ENCODE results near the gene MIEN1.

The MIEN1 gene

GRCh38 chr17:39722104-39722503 is 8.2 kb downstream of the MIEN1 start:
- DNase-seq (ENCODE audit: low read depth): no peak
- no peak for TF ChIP-seq CTCF (conservative IDR thresholded peaks at IDR 0.05; ENCODE audit: control insufficient read depth, insufficient read depth, low read depth, low read length)
- no peak overlapping the region for H3K4me3 ChIP-seq (ENCODE audit: control insufficient read depth, low read depth, low read length)

- no peak for DNase-seq (ENCODE audit: low read depth)
- no peak for TF ChIP-seq CTCF (conservative IDR thresholded peaks at IDR 0.05; ENCODE audit: control insufficient read depth, insufficient read depth, low read depth, low read length)
- H3K4me3 ChIP-seq (ENCODE audit: control insufficient read depth, low read depth, low read length): no peak overlapping the region
These were observed 10.6 kb downstream of the MIEN1 start for GRCh38 chr17:39719563-39720355.

GRCh38 chr17:39717660-39718059 is 12.7 kb downstream of the MIEN1 start:
- H3K4me3 ChIP-seq (ENCODE audit: control insufficient read depth, low read depth, low read length): no peak overlapping the region
- TF ChIP-seq CTCF (conservative IDR thresholded peaks at IDR 0.05; ENCODE audit: control insufficient read depth, insufficient read depth, low read depth, low read length): no peak
- DNase-seq (ENCODE audit: low read depth): no peak

- DNase-seq (ENCODE audit: low read depth): no peak
- TF ChIP-seq CTCF (conservative IDR thresholded peaks at IDR 0.05; ENCODE audit: control insufficient read depth, insufficient read depth, low read depth, low read length): no peak
- no peak overlapping the region for H3K4me3 ChIP-seq (ENCODE audit: control insufficient read depth, low read depth, low read length)
These were observed 13.3 kb downstream of the MIEN1 start for GRCh38 chr17:39716879-39717536.

- TF ChIP-seq CTCF (conservative IDR thresholded peaks at IDR 0.05; ENCODE audit: control insufficient read depth, insufficient read depth, low read depth, low read length): no peak
- H3K4me3 ChIP-seq (ENCODE audit: control insufficient read depth, low read depth, low read length): no peak overlapping the region
- no peak for DNase-seq (ENCODE audit: low read depth)
These were observed 14.1 kb downstream of the MIEN1 start for GRCh38 chr17:39716073-39716818.

GRCh38 chr17:39715375-39716072 is 14.8 kb downstream of the MIEN1 start:
- no peak for DNase-seq (ENCODE audit: low read depth)
- no peak overlapping the region for H3K4me3 ChIP-seq (ENCODE audit: control insufficient read depth, low read depth, low read length)
- no peak for TF ChIP-seq CTCF (conservative IDR thresholded peaks at IDR 0.05; ENCODE audit: control insufficient read depth, insufficient read depth, low read depth, low read length)

Data from fibroblast of mammary gland (primary cell).